ENCODE data around the gene DFFB.

The DFFB gene

GRCh38 chr1:3921765-3922164 lies 64.5 kb downstream of the DFFB start:
- Mint-ChIP-seq H3K27ac (no peak overlapping the region), H3K27me3 (peaks cover 5% of the 10 kb centered on the region), H3K4me1 (no peaks in the 10 kb centered on the region), H3K4me3 (peak overlapping the region; percentile 27), H3K36me3 (no peaks in the 10 kb centered on the region), H3K9me3 (no peaks in the 10 kb centered on the region)
- ATAC-seq (ENCODE audit: low read depth): no peak
- DNase-seq (ENCODE audit: low spot score in 2 of 2): no peak

GRCh38 chr1:3922201-3922725 lies 65.0 kb downstream of the DFFB start:
- peaks cover 7% of the 10 kb centered on the region for H3K27me3 Mint-ChIP-seq
- no peaks in the 10 kb centered on the region for H3K36me3 Mint-ChIP-seq
- no peaks in the 10 kb centered on the region for H3K9me3 Mint-ChIP-seq
- no peak overlapping the region for H3K27ac Mint-ChIP-seq
- ATAC-seq (ENCODE audit: low read depth) (peak; percentile 59), DNase-seq (ENCODE audit: low spot score in 2 of 2) (no peak)
- no peaks in the 10 kb centered on the region for H3K4me1 Mint-ChIP-seq
- H3K4me3 Mint-ChIP-seq: no peak overlapping the region

GRCh38 chr1:3922851-3923250 lies 65.6 kb downstream of the DFFB start:
- H3K27me3 Mint-ChIP-seq: peaks cover 7% of the 10 kb centered on the region
- H3K27ac Mint-ChIP-seq: no peak overlapping the region
- no peak overlapping the region for H3K4me3 Mint-ChIP-seq
- no peaks in the 10 kb centered on the region for H3K36me3 Mint-ChIP-seq
- DNase-seq (ENCODE audit: low spot score in 2 of 2): no peak
- no peaks in the 10 kb centered on the region for H3K9me3 Mint-ChIP-seq
- H3K4me1 Mint-ChIP-seq: no peaks in the 10 kb centered on the region
- no peak for ATAC-seq (ENCODE audit: low read depth)

GRCh38 chr1:3923378-3924185 lies 66.3 kb downstream of the DFFB start:
- H3K27ac Mint-ChIP-seq: no peak overlapping the region
- DNase-seq (ENCODE audit: low spot score in 2 of 2) (no peak), ATAC-seq (ENCODE audit: low read depth) (no peak)
- no peaks in the 10 kb centered on the region for H3K36me3 Mint-ChIP-seq
- no peaks in the 10 kb centered on the region for H3K9me3 Mint-ChIP-seq
- no peak overlapping the region for H3K4me3 Mint-ChIP-seq
- peaks cover 7% of the 10 kb centered on the region for H3K27me3 Mint-ChIP-seq
- no peaks in the 10 kb centered on the region for H3K4me1 Mint-ChIP-seq

GRCh38 chr1:3924186-3924824 lies 67.0 kb downstream of the DFFB start:
- Mint-ChIP-seq H3K4me1 (no peaks in the 10 kb centered on the region), H3K27ac (no peak overlapping the region), H3K4me3 (no peak overlapping the region), H3K27me3 (peaks cover 10% of the 10 kb centered on the region), H3K36me3 (no peaks in the 10 kb centered on the region), H3K9me3 (peaks cover 3% of the 10 kb centered on the region)
- DNase-seq (ENCODE audit: low spot score in 2 of 2) (no peak), ATAC-seq (ENCODE audit: low read depth) (no peak)

- Mint-ChIP-seq H3K4me1 (peaks cover 2% of the 10 kb centered on the region), H3K4me3 (no peak overlapping the region), H3K27ac (no peak overlapping the region), H3K27me3 (peaks cover 13% of the 10 kb centered on the region), H3K9me3 (peaks cover 5% of the 10 kb centered on the region), H3K36me3 (no peaks in the 10 kb centered on the region)
- DNase-seq (ENCODE audit: low spot score in 2 of 2) (no peak), ATAC-seq (ENCODE audit: low read depth) (no peak)
Measured at GRCh38 chr1:3924825-3925220, 67.5 kb downstream of the DFFB start.

- H3K27me3 Mint-ChIP-seq: peaks cover 16% of the 10 kb centered on the region
- no peaks in the 10 kb centered on the region for H3K36me3 Mint-ChIP-seq
- no peak overlapping the region for H3K4me3 Mint-ChIP-seq
- H3K27ac Mint-ChIP-seq: no peak overlapping the region
- DNase-seq (ENCODE audit: low spot score in 2 of 2) (no peak), ATAC-seq (ENCODE audit: low read depth) (no peak)
- H3K4me1 Mint-ChIP-seq: peaks cover 5% of the 10 kb centered on the region
- peaks cover 8% of the 10 kb centered on the region for H3K9me3 Mint-ChIP-seq
Measured at GRCh38 chr1:3925256-3925655, 68.0 kb downstream of the DFFB start.

GRCh38 chr1:3925762-3926161 lies 68.5 kb downstream of the DFFB start:
- H3K4me3 Mint-ChIP-seq: no peak overlapping the region
- peaks cover 17% of the 10 kb centered on the region for H3K27me3 Mint-ChIP-seq
- H3K9me3 Mint-ChIP-seq: peaks cover 10% of the 10 kb centered on the region
- no peaks in the 10 kb centered on the region for H3K36me3 Mint-ChIP-seq
- peaks cover 8% of the 10 kb centered on the region for H3K4me1 Mint-ChIP-seq
- H3K27ac Mint-ChIP-seq: no peak overlapping the region
- no peak for ATAC-seq (ENCODE audit: low read depth)
- DNase-seq (ENCODE audit: low spot score in 2 of 2): no peak

GRCh38 chr1:3926956-3927355 lies 69.7 kb downstream of the DFFB start:
- H3K4me3 Mint-ChIP-seq: no peak overlapping the region
- H3K27me3 Mint-ChIP-seq: peaks cover 17% of the 10 kb centered on the region
- H3K27ac Mint-ChIP-seq: no peak overlapping the region
- ATAC-seq (ENCODE audit: low read depth) (no peak), DNase-seq (ENCODE audit: low spot score in 2 of 2) (no peak)
- no peaks in the 10 kb centered on the region for H3K36me3 Mint-ChIP-seq
- H3K9me3 Mint-ChIP-seq: peaks cover 10% of the 10 kb centered on the region
- peaks cover 8% of the 10 kb centered on the region for H3K4me1 Mint-ChIP-seq

- peaks cover 10% of the 10 kb centered on the region for H3K9me3 Mint-ChIP-seq
- H3K36me3 Mint-ChIP-seq: no peaks in the 10 kb centered on the region
- H3K4me1 Mint-ChIP-seq: peaks cover 8% of the 10 kb centered on the region
- H3K27ac Mint-ChIP-seq: no peak overlapping the region
- peaks cover 17% of the 10 kb centered on the region for H3K27me3 Mint-ChIP-seq
- no peak for DNase-seq (ENCODE audit: low spot score in 2 of 2)
- H3K4me3 Mint-ChIP-seq: no peak overlapping the region
- ATAC-seq (ENCODE audit: low read depth): no peak
Measured at GRCh38 chr1:3928586-3928985, 71.3 kb downstream of the DFFB start.

GRCh38 chr1:3929126-3929525 lies 71.8 kb downstream of the DFFB start:
- H3K36me3 Mint-ChIP-seq: no peaks in the 10 kb centered on the region
- H3K4me3 Mint-ChIP-seq: no peak overlapping the region
- peaks cover 8% of the 10 kb centered on the region for H3K4me1 Mint-ChIP-seq
- ATAC-seq (ENCODE audit: low read depth): no peak
- peaks cover 10% of the 10 kb centered on the region for H3K9me3 Mint-ChIP-seq
- no peak for DNase-seq (ENCODE audit: low spot score in 2 of 2)
- peaks cover 18% of the 10 kb centered on the region for H3K27me3 Mint-ChIP-seq
- no peak overlapping the region for H3K27ac Mint-ChIP-seq

GRCh38 chr1:3930301-3931006 lies 73.2 kb downstream of the DFFB start:
- H3K4me1 Mint-ChIP-seq: peaks cover 8% of the 10 kb centered on the region
- no peak for ATAC-seq (ENCODE audit: low read depth)

GRCh38 chr1:3931007-3931912 lies 74.0 kb downstream of the DFFB start:
- Mint-ChIP-seq H3K27ac (no peak overlapping the region), H3K36me3 (peaks cover 2% of the 10 kb centered on the region), H3K4me3 (no peak overlapping the region), H3K4me1 (peaks cover 8% of the 10 kb centered on the region), H3K9me3 (peaks cover 10% of the 10 kb centered on the region), H3K27me3 (peaks cover 22% of the 10 kb centered on the region)
- no peak for ATAC-seq (ENCODE audit: low read depth)
- no peak for DNase-seq (ENCODE audit: low spot score in 2 of 2)

More at GRCh38 chr1:3930301-3931006, 73.2 kb downstream of the DFFB start:
- Mint-ChIP-seq H3K27ac (peak overlapping the region; percentile 19), H3K4me3 (no peak overlapping the region), H3K27me3 (peaks cover 22% of the 10 kb centered on the region), H3K36me3 (peaks cover 2% of the 10 kb centered on the region), H3K9me3 (peaks cover 10% of the 10 kb centered on the region)
- no peak for DNase-seq (ENCODE audit: low spot score in 2 of 2)
